NCI-H1930 (cell line): ENCODE measurements around the gene MIPOL1.

Experiments
- DNase-seq, 2 experiments: peaks; one replicate each; lab custom pipeline; 2025; lab: John Stamatoyannopoulos, UW

Gene MIPOL1

DNA sequence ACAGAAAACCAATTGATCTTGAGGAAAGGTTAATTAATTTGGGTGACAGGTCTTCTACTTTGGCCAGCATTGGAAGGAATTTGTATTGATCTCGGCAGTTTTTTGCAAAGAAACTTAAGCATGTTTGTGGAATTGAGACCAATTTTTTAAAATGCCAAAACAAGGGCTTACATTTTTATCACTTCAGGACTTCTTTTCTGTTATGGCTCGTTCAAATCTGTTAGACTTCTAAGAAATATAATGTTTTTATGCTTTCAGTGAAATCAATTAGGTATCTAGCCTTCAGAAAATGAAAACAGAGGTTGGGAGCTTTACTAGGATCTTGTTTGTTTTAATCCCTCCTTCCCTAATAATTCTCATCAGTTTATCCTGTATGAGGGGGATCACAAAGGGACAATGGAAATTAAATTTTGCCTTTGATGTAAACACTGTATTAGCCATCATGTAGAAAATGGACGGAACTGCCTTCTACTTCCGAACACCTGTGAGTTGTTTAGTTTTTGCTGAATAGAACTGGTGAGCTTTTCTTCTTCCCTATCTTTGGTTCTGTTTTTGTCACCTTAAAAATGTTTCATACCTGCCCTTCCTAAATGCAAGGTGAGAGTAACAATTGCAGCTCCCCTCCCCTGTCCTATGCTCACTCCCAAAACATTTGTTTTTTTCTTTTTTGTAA, 389.5 kb downstream of the MIPOL1 start:
- DNase-seq = no peak

GRCh38 chr14:37587881-37588666, 390.3 kb downstream of the MIPOL1 start:
- DNase-seq = no peak

- DNase-seq = no peak
These were observed 390.9 kb downstream of the MIPOL1 start for GRCh38 chr14:37588667-37588955.

DNA sequence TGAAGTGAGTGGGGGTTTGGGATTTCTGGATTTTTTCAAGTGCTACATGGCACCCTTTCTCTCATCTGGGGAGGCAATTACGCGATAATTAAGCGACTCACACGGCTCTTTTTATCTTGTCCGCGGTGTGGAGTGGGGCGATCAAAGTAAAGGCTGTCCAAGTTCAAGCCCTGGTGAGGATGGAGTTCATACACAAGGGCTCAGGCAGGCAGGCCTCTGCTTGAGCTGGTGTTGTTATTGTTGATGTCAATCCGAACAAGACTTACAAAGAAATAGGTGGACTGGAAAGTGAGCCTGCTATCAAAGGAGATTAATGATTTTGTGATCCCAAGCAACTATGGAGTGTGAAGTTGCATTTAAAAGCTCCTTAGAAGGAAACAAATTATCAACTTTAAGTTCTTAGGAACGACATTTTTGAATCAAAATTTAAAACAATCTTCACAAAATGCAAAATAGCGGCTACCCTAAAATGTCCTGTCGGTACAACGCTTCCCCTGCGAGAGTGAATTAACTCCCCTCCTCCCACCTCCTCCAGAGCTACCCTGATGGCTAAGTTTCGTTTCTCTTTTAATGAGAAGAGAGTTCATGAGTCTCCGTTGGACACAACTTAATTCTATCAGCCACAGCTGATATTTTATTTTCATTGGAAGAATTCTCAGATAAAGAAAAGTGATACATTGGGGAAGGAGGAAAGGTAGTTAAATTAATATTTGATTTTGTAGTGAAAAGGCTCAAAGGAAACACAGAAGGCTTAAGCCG, 391.4 kb downstream of the MIPOL1 start:
- DNase-seq = no peak

- no peak for DNase-seq
These were observed 392.1 kb downstream of the MIPOL1 start for GRCh38 chr14:37589715-37590427.

DNA sequence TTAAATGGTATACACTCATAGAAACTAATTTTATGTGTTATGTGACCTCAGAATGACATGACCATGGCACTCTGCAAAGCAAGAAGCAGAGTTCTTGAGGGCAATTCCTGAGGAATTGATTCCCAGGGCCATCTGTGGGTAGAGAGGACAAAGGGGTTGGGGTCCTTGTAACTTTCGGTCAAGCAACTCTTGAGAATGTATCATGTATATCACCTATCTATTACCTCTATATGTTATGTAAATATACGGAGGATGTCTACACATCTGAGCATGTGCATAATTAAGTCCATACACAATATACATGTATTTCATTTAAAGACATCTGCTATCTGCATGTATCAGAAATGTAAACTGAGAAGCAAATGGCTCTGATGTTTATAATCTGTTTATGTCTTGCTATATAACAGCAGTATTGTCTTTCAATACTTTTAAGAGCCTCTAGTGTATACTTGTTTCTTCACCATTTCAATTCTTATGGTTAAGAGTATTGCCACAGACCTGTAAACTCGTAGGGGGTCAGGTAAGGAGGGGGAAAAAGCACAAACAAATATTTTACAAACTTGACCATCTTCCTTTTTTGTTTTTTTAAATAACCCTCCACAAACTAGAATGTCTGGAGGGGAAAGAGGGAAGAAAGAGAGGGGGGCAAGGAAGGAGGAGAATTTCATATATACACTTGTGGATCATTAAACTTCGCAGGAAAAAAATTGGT, 392.8 kb downstream of the MIPOL1 start:
- DNase-seq = no peak

GRCh38 chr14:37591311-37591940, 393.7 kb downstream of the MIPOL1 start:
- DNase-seq = no peak

DNA sequence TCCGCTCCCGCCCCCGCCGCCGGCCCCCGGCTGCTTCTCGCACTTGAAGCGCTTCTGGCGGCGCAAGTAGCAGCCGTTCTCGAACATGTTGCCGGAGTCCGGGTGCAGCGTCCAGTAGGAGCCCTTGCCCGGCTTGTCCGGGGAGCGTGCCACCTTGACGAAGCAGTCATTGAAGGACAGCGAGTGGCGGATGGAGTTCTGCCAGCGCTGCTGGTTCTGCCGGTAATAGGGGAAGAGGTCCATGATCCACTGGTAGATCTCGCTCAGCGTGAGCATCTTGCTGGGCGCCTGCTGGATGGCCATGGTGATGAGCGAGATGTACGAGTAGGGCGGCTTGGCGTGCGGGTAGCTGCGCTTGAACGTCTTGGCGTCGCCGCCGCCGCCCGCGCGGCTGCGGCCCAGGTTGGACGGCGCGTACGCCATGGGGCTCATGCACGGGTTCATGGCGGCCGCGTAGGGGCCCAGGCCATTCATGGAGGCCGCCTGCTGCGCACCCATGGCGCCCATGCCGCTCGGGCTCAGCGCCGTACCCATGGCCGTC, 394.3 kb downstream of the MIPOL1 start:
- no peak for DNase-seq

GRCh38 chr14:37592482-37593408, 395.0 kb downstream of the MIPOL1 start:
- DNase-seq = no peak

DNA sequence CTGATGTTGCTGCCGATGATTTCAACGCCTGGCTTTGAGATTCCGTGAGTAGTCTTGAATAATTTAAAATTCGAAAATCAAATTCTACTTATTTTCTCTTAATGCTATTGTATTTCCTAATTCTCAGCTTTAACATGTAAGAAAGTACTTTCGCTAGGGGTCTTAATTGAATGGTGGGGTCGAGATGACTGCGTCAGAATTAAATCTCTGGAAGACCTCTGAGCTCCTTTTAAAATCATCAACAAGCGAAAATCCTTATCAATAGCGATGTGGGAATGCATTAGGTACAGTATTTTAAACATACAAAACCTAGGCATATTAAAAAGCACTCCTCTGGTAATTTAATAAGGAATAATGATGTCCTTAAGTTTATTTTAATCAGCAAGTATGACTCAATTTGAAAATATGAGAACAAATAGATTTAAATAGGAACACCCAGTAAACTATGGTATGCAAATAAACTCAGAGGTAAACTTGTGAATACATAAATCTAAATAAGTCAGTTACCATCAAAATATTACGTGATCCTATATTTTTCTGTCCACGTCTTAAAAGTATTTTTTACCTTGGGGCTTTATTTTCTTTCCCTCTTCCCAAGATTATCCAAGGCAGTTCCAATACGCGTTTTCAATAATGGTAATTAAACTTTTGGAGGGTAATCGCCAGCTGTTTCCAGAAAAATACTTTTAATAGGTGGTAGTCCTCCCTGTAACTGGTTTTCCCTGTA, 395.9 kb downstream of the MIPOL1 start:
- no peak for DNase-seq

DNA sequence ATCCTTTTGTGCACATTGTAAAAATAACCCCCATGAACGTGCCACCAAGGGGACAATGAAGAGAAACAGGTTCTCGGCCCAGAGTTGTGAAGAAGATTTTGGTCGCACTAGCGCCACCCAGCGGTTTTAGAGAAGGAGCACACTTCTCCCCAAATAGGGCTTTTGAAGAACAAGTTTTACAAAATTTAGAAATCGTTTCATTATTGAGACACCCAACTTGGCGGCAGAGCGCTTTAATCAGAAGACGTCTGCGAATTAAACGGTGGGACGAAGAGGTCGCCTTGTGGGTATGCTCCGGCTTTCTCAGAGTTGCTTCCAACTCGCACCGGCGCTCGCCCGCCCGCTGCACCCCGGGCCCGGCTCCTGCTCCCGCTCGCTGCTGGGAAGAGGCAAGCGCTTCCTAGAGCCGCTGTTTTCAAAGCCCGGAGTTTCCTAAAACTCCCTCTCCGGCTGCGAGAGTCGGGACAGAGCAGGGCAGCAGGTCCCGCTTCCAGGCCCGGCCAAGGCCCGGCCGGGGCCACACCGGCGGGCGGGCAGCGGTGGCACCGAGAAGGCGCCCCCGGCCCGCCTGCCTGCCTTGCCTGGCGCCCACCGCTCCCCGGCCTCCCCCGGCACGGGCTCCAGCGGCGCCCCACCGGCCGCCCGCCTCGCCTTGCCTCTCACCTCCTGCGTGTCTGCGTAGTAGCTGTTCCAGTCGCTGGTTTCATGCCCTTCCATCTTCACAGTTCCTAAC, 396.7 kb downstream of the MIPOL1 start:
- peak; percentile 82 for DNase-seq

DNA sequence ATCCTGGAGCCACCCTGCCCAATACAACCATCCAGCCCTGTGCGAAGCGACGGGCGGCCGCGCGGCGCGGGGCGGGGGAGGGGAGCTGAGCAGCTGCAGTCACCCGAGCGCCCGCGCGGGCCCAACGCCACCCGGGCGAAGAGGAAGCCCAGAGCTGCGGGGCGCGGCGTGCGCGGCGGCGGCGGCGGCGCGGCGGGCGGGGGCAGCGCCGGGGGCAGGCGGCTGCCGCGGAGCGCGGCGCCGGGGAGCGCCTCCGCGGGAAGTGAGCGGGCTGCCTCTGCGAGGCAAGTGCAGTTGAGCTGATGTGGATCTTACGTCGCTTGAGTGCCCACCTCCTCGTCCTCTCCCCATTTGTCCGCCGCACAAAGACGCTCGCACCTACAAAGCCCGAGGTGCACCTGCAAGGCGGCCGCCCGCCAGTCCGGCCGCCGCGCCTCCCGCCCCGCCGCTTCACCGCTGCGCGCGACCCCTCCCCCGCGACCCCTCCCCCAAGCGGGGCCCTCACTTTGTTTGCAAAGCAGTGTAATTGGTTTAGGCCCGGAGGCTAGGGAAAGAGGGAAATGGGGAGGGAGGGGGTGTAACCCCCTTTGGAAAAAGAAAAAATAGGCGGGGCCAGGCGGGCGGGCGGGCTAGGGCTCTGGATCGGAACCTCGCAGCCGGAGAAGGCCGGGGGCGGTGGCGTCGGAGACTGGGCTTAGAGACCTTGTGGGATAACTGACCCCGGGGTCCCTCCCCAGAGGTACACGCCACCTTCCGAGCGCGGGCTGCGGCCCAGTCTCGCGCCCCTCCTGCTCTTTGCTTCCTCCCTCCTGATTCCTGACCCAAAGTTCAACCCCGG, 397.5 kb downstream of the MIPOL1 start, which contains the start of the genes FOXA1 and TTC6:
TSS of gene FOXA1 (minus strand) at position 279 of the 838 bp plus-strand sequence. CDS start at position 2, 277 bp downstream.
TSS of gene TTC6 (plus strand) at position 659 of the 838 bp plus-strand sequence. CDS start 26,436 bp downstream, outside the sequence.
- peak; percentile 45 to 58 for DNase-seq

GRCh38 chr14:37595809-37596621, 398.3 kb downstream of the MIPOL1 start:
- peak; percentile 75 to 80 for DNase-seq

GRCh38 chr14:37596790-37597472, 399.2 kb downstream of the MIPOL1 start:
- DNase-seq = no peak

GRCh38 chr14:37597538-37597913, 399.8 kb downstream of the MIPOL1 start:
- DNase-seq = no peak
